NK-92 (cell line): ENCODE data around the gene UST.
"Not testable (repeated sequence)": the region's sequence is repeated elsewhere in the genome, so short reads cannot be mapped to it uniquely, and the experiment has no call there.

Experiments used
- DNase-seq: peaks from one replicate; lab custom pipeline; 2025; ENCODE audit not compliant: unreplicated experiment; lab: John Stamatoyannopoulos, UW

UST gene

GRCh38 chr6:149078211-149078782, 331.5 kb downstream of the UST start:
- no peak for DNase-seq

- DNase-seq = no peak
Measured at GRCh38 chr6:149079456-149079855, 332.6 kb downstream of the UST start.

GRCh38 chr6:149079911-149080491, 333.2 kb downstream of the UST start:
- no peak for DNase-seq

GRCh38 chr6:149080511-149080910, 333.7 kb downstream of the UST start:
- no peak for DNase-seq

GRCh38 chr6:149081281-149081680, 334.5 kb downstream of the UST start:
- no peak for DNase-seq

- peak; percentile 20 for DNase-seq
Measured at GRCh38 chr6:149082320-149082719, 335.5 kb downstream of the UST start.

GRCh38 chr6:149084026-149084425, 337.2 kb downstream of the UST start:
- DNase-seq = no peak

- DNase-seq = no peak
Measured at GRCh38 chr6:149084808-149085556, 338.2 kb downstream of the UST start.

GRCh38 chr6:149085557-149085938, 338.7 kb downstream of the UST start:
- DNase-seq = no peak

- DNase-seq = no peak
Measured at GRCh38 chr6:149086363-149086762, 339.5 kb downstream of the UST start.

- DNase-seq = no peak
Measured at GRCh38 chr6:149087898-149088297, 341.1 kb downstream of the UST start.

GRCh38 chr6:149088361-149088760, 341.5 kb downstream of the UST start:
- DNase-seq = no peak

GRCh38 chr6:149089510-149089909, 342.7 kb downstream of the UST start:
- no peak for DNase-seq

GRCh38 chr6:149090937-149091336, 344.1 kb downstream of the UST start:
- no peak for DNase-seq

- DNase-seq = no peak
Measured at GRCh38 chr6:149093643-149094042, 346.8 kb downstream of the UST start.

- no peak for DNase-seq
Measured at GRCh38 chr6:149094156-149094555, 347.3 kb downstream of the UST start.

GRCh38 chr6:149094934-149095351, 348.1 kb downstream of the UST start:
- no peak for DNase-seq

- DNase-seq = no peak
Measured at GRCh38 chr6:149095842-149096241, 349.0 kb downstream of the UST start.

- no peak for DNase-seq
Measured at GRCh38 chr6:149097794-149098193, 351.0 kb downstream of the UST start.

- DNase-seq = no peak
Measured at GRCh38 chr6:149098700-149099276, 352.0 kb downstream of the UST start.

GRCh38 chr6:149102324-149102723, 355.5 kb downstream of the UST start:
- no peak for DNase-seq

GRCh38 chr6:149103950-149104349, 357.1 kb downstream of the UST start:
- not testable (repeated sequence) for DNase-seq
